IMR-90 (cell line): ENCODE data around the gene MAPRE2. TPM values are rescaled to one million over a fixed set of nuclear protein-coding genes. Genes with fewer than 3 reads are reported as not detected.

Experiments
- ATAC-seq: fragments of 200-7000 bp; cut with Tn5 transposase; 2 replicates; pipeline ENCODE4 v1.9.1; 2020; ENCODE audit warnings: low read depth, mild to moderate bottlenecking, moderate library complexity
- BruUV-seq: library from RNA; stranded (reverse); fragments of 400-500 nt; replicated peaks from 2 replicates; lab custom pipeline; 2021; lab: Mats Ljungman, UMichigan
- CTCF ChIA-PET: fragments of 300-600 bp; formaldehyde crosslinking; extraction: SDS; loops from one replicate; lab custom pipeline; 2021; ENCODE audit warnings: antibody characterized with exemption; lab: Yijun Ruan, JAX
- POLR2A ChIA-PET: fragments of 300-600 bp; sonication (Branson Sonifier 250); formaldehyde crosslinking; loops from one replicate; lab custom pipeline; 2022; ENCODE audit warnings: antibody characterized with exemption; ENCODE audit not compliant: unreplicated experiment; lab: Charles Lee
- DNase-seq: peaks from one replicate; pipeline ENCODE4 v3.0.0; 2013
- H2AFZ ChIP-seq: replicated peaks from 2 replicates; pipeline ENCODE3; 2013; ENCODE audit warnings: low read length, mild to moderate bottlenecking; ENCODE audit not compliant: poor library complexity
- H2AK5ac ChIP-seq: 2 replicates; pipeline ENCODE4 v1.6.1; 2013; ENCODE audit warnings: low read depth, low read length, inconsistent platforms
- H2AK9ac ChIP-seq: replicated peaks from 2 replicates; pipeline ENCODE3; 2013; ENCODE audit warnings: mild to moderate bottlenecking, low read depth, low read length, moderate library complexity; ENCODE audit not compliant: poor library complexity
- H2BK120ac ChIP-seq: 2 replicates; pipeline ENCODE4 v1.6.1; 2013; ENCODE audit warnings: low read depth, low read length, inconsistent platforms
- H2BK15ac ChIP-seq: 3 replicates; pipeline ENCODE4 v1.6.1; 2013; ENCODE audit warnings: low read depth, low read length, inconsistent platforms
- H2BK20ac ChIP-seq: 2 replicates; pipeline ENCODE4 v1.6.1; 2013; ENCODE audit warnings: low read depth, mild to moderate bottlenecking, inconsistent platforms, low read length, moderate library complexity
- H2BK5ac ChIP-seq: 2 replicates; pipeline ENCODE4 v1.6.1; 2013; ENCODE audit warnings: mild to moderate bottlenecking, low read depth, low read length, inconsistent platforms; ENCODE audit not compliant: poor library complexity, severe bottlenecking
- H3K14ac ChIP-seq: replicated peaks from 2 replicates; pipeline ENCODE4 v1.6.1; 2013; ENCODE audit warnings: low read depth, low read length, inconsistent platforms
- H3K18ac ChIP-seq: 2 replicates; pipeline ENCODE4 v1.6.1; 2013; ENCODE audit warnings: low read depth, low read length, control low read depth
- H3K23ac ChIP-seq: 2 replicates; pipeline ENCODE4 v1.6.1; 2013; ENCODE audit warnings: low read depth, low read length, inconsistent platforms
- H3K27ac ChIP-seq: 2 replicates; pipeline ENCODE4 v1.5.1; 2013; ENCODE audit warnings: mild to moderate bottlenecking, control low read depth, low read length; ENCODE audit not compliant: insufficient read depth
- H3K27me3 ChIP-seq: 2 replicates; pipeline ENCODE4 v1.6.1; 2013; ENCODE audit warnings: low read length; ENCODE audit not compliant: control insufficient read depth, insufficient read depth
- H3K36me3 ChIP-seq: 2 replicates; pipeline ENCODE4 v1.6.1; 2013; ENCODE audit warnings: low read length, mixed read lengths; ENCODE audit not compliant: control insufficient read depth, insufficient read depth
- H3K4ac ChIP-seq: 2 replicates; pipeline ENCODE4 v1.6.1; 2013; ENCODE audit warnings: low read depth, low read length, inconsistent platforms
- H3K4me1 ChIP-seq: 2 replicates; pipeline ENCODE4 v1.6.1; 2013; ENCODE audit warnings: low read length, mixed read lengths; ENCODE audit not compliant: control insufficient read depth, insufficient read depth
- H3K4me2 ChIP-seq: 2 replicates; pipeline ENCODE4 v1.6.1; 2013; ENCODE audit warnings: low read depth, mild to moderate bottlenecking, control low read depth, low read length, moderate library complexity
- H3K4me3 ChIP-seq: 2 replicates; pipeline ENCODE4 v1.5.1; 2013; ENCODE audit warnings: low read depth, mild to moderate bottlenecking, control low read depth, low read length, moderate library complexity; ENCODE audit not compliant: insufficient read depth
- H3K56ac ChIP-seq: 2 replicates; pipeline ENCODE4 v1.6.1; 2013; ENCODE audit warnings: low read length, inconsistent platforms; ENCODE audit not compliant: insufficient read depth; ENCODE audit errors: extremely low read depth
- H3K79me1 ChIP-seq, 2 experiments: 2 replicates each; pipeline ENCODE4 v1.6.1; 2013; ENCODE audit warnings: low read length in 2 of 2, inconsistent platforms in 1 of 2, low read depth in 1 of 2
- H3K9ac ChIP-seq: 2 replicates; pipeline ENCODE4 v1.6.1; 2013; ENCODE audit warnings: low read depth, low read length, control low read depth
- H3K9me1 ChIP-seq: 2 replicates; pipeline ENCODE4 v1.6.1; 2013; ENCODE audit warnings: low read length, inconsistent platforms; ENCODE audit not compliant: insufficient read depth
- H3K9me3 ChIP-seq: 2 replicates; pipeline ENCODE4 v1.6.1; 2013; ENCODE audit warnings: low read length; ENCODE audit not compliant: control insufficient read depth, insufficient read depth
- H4K20me1 ChIP-seq: 2 replicates; pipeline ENCODE4 v1.6.1; 2013; ENCODE audit warnings: low read length, inconsistent platforms; ENCODE audit not compliant: insufficient read depth
- H4K5ac ChIP-seq: 2 replicates; pipeline ENCODE4 v1.6.1; 2013; ENCODE audit warnings: mild to moderate bottlenecking, low read depth, low read length, control low read depth
- H4K8ac ChIP-seq, 2 experiments: 2 replicates each; pipeline ENCODE4 v1.6.1; 2013; ENCODE audit warnings: low read depth in 2 of 2, low read length in 2 of 2, control low read depth in 1 of 2, inconsistent platforms in 1 of 2
- H4K91ac ChIP-seq: 2 replicates; pipeline ENCODE4 v1.6.1; 2013; ENCODE audit warnings: low read depth, low read length, inconsistent platforms; ENCODE audit not compliant: insufficient read depth
- BHLHE40 ChIP-seq: fragments of 150-350 bp; IDR thresholded peaks from 2 replicates; pipeline ENCODE4 v1.6.1; 2016; ENCODE audit warnings: mild to moderate bottlenecking, low read depth, low read length
- CEBPB ChIP-seq: IDR thresholded peaks from 2 replicates; pipeline ENCODE4 v1.6.1; 2012; ENCODE audit warnings: low read depth, low read length, improper control_type of control experiment
- CHD1 ChIP-seq: IDR thresholded peaks from 2 replicates; pipeline ENCODE4 v1.6.1; 2012; ENCODE audit warnings: low read depth, low read length, improper control_type of control experiment
- FOS ChIP-seq: fragments of 150-350 bp; IDR thresholded peaks from 2 replicates; pipeline ENCODE4 v1.6.1; 2016; ENCODE audit warnings: low read depth, low read length
- MAFK ChIP-seq: IDR thresholded peaks from 2 replicates; pipeline ENCODE4 v1.6.1; 2012; ENCODE audit warnings: low read depth, low read length, improper control_type of control experiment
- MAZ ChIP-seq: IDR thresholded peaks from 2 replicates; pipeline ENCODE4 v1.6.1; 2012; ENCODE audit warnings: low read depth, mild to moderate bottlenecking, low read length, improper control_type of control experiment, moderate library complexity, borderline replicate concordance
- MXI1 ChIP-seq: IDR thresholded peaks from 2 replicates; pipeline ENCODE4 v1.6.1; 2012; ENCODE audit warnings: low read depth, mild to moderate bottlenecking, low read length, moderate library complexity, borderline replicate concordance
- NFE2L2 ChIP-seq: fragments of 150-350 bp; IDR thresholded peaks from 2 replicates; pipeline ENCODE4 v1.6.1; 2016; ENCODE audit warnings: low read depth, mild to moderate bottlenecking, low read length
- POLR2A ChIP-seq: IDR thresholded peaks from 2 replicates; pipeline ENCODE4 v1.6.1; 2012; ENCODE audit warnings: mild to moderate bottlenecking, low read depth, low read length
- RAD21 ChIP-seq: IDR thresholded peaks from 2 replicates; pipeline ENCODE4 v1.6.1; 2012; ENCODE audit warnings: low read length, improper control_type of control experiment
- RCOR1 ChIP-seq: IDR thresholded peaks from 2 replicates; pipeline ENCODE4 v1.6.1; 2012; ENCODE audit warnings: mild to moderate bottlenecking, low read length, improper control_type of control experiment; ENCODE audit not compliant: insufficient replicate concordance
- RFX5 ChIP-seq: IDR thresholded peaks from 2 replicates; pipeline ENCODE4 v1.8.0; 2012; ENCODE audit warnings: low read depth, mild to moderate bottlenecking, low read length, moderate library complexity
- SMC3 ChIP-seq: fragments of 150-350 bp; IDR thresholded peaks from 2 replicates; pipeline ENCODE4 v1.6.1; 2016; ENCODE audit warnings: low read depth, mild to moderate bottlenecking, antibody characterized with exemption, low read length, moderate library complexity
- WGBS, 2 experiments: methylation state at CpG; one replicate each; pipeline versions ENCODE4 v1.1.5 to v1.1.7; 2013; ENCODE audit warnings: missing lambda C conversion rate in 2 of 2; ENCODE audit not compliant: insufficient read length in 1 of 2; ENCODE audit errors: extremely low coverage in 2 of 2; 5-methylcytosine and 5-hydroxymethylcytosine counted together
- dilution Hi-C: fragments of 300-500 bp; cut with HindIII; formaldehyde crosslinking; loops from one replicate; pipeline ENCODE4 v1.14.3; 2018; ENCODE audit warnings: low sequenced_read_pairs; ENCODE audit not compliant: unreplicated experiment
- in situ Hi-C: fragments of 300-500 bp; cut with MboI; formaldehyde crosslinking; loops from 3 replicates; pipeline ENCODE4 v1.14.3; 2019; ENCODE audit warnings: low sequenced_read_pairs, inconsistent platforms, mixed read lengths
- intact Hi-C: fragments of 100-400 bp; cut with micrococcal nuclease; formaldehyde crosslinking; loops from 2 replicates; pipeline ENCODE4 v1.10.0; 2022
- polyA plus RNA-seq, 3 experiments: library from polyadenylated mRNA; depleted of rRNA; stranded (reverse); fragments of >200 nt; gene quantifications; 2 replicates each; pipeline ENCODE4 v1.2.3, GENCODE V29; 2012; ENCODE audit warnings: low replicate concordance in 1 of 3
- total RNA-seq: library from RNA; depleted of rRNA; stranded (reverse); fragments of >200 nt; gene quantifications from 2 replicates; pipeline ENCODE4 v1.2.3, GENCODE V29; 2012
- TF ChIP-seq, protein P1 (sequence below): fragments of 150-350 bp; IDR thresholded peaks from 2 replicates; pipeline ENCODE4 v1.6.1; 2017; ENCODE audit warnings: mild to moderate bottlenecking, antibody characterized with exemption, low read length, low read depth
- TF ChIP-seq, protein P2 (sequence below): fragments of 150-350 bp; IDR thresholded peaks from 2 replicates; pipeline ENCODE4 v1.6.1; 2016; ENCODE audit warnings: low read depth, mild to moderate bottlenecking, low read length, moderate library complexity, borderline replicate concordance
- TF ChIP-seq, protein P3 (sequence below): conservative IDR thresholded peaks from 2 replicates; pipeline ENCODE4 v1.5.1; 2012; ENCODE audit warnings: mild to moderate bottlenecking, low read depth, low read length, improper control_type of control experiment

The MAPRE2 gene
- total and polyA plus RNA-seq, 2 of the 4 experiments (the other 2 are of a cell fraction) = 19.6 to 23.8 TPM

DNA sequence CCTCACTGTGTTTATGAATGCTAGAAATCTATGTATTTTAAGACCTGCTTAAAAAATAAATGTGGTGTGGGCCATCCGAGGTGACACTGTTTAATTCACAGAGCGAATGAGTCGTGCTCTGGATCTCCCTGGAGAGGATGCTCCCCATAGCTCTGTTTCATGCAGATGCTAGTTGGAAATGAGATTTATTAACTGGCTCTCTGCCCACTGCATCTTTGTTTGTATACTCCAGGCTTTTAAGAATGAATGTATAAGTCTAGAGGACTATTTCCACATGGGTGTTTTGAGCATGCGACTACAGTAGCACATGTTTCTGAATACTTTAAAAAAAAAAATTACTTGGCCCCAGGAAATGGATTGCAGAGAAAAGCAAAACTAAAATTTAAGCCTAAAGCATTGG, 3.9 kb downstream of the MAPRE2 start:
- Histone ChIP-seq H4K8ac (no peak overlapping the region), H3K4me2 (no peak overlapping the region; the same call in 1 of the 2 replicates), H2BK120ac (no peak overlapping the region), H3K4me1 (no peaks in the 10 kb centered on the region; the same call in 1 of the 2 replicates), H4K91ac (no peak overlapping the region), H3K14ac (no peak overlapping the region), H3K23ac (no peak overlapping the region), H2BK5ac (no peak overlapping the region), H3K56ac (no peak overlapping the region), H2BK15ac (no peak overlapping the region), H3K27ac (no peak overlapping the region), H3K9ac (no peak overlapping the region), H4K20me1 (no peaks in the 10 kb centered on the region), H3K79me1 (peaks cover 0 to 42% of the 10 kb centered on the region in 2 experiments; a peak in 3 of 4 replicates), H2AK5ac (no peak overlapping the region), H4K5ac (no peak overlapping the region), H3K9me3 (no peaks in the 10 kb centered on the region), H3K36me3 (no peaks in the 10 kb centered on the region), H2BK20ac (no peak overlapping the region), H3K4me3 (no peak overlapping the region), H2AFZ (no peak overlapping the region), H2AK9ac (no peak overlapping the region), H3K9me1 (0 out of 2 replicates have a peak, but pooled peaks cover 3% of the 10 kb centered on the region), H3K4ac (no peak overlapping the region), H3K27me3 (no peaks in the 10 kb centered on the region), H3K18ac (no peak overlapping the region)
- ChIA-PET POLR2A (no interaction called here), CTCF (interaction anchor here (0.6 to 0.9 kb wide), 2 partner anchors 16 to 98 kb away, joined by 3 read pairs; no protein-coding TSS in a partner anchor)
- no TSS peak for BruUV-seq
- dilution Hi-C loops = no loop called here
- ATAC-seq (0 out of 2 replicates have a peak, but pooled peaks have one; percentile 5), DNase-seq (peak; percentile 63)
- TF ChIP-seq CEBPB = no peak
- TF ChIP-seq RFX5 = no peak
- TF ChIP-seq SMC3 = no peak
- TF ChIP-seq MAFK = no peak
- TF ChIP-seq RCOR1 = no peak
- TF ChIP-seq MXI1 = no peak
- TF ChIP-seq CHD1 = no peak
- TF ChIP-seq RAD21 = no peak
- TF ChIP-seq MAZ = no peak
- TF ChIP-seq, protein P1, sequence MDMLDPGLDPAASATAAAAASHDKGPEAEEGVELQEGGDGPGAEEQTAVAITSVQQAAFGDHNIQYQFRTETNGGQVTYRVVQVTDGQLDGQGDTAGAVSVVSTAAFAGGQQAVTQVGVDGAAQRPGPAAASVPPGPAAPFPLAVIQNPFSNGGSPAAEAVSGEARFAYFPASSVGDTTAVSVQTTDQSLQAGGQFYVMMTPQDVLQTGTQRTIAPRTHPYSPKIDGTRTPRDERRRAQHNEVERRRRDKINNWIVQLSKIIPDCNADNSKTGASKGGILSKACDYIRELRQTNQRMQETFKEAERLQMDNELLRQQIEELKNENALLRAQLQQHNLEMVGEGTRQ = no peak
- TF ChIP-seq FOS = no peak
- TF ChIP-seq NFE2L2 = no peak
- TF ChIP-seq, protein P2, sequence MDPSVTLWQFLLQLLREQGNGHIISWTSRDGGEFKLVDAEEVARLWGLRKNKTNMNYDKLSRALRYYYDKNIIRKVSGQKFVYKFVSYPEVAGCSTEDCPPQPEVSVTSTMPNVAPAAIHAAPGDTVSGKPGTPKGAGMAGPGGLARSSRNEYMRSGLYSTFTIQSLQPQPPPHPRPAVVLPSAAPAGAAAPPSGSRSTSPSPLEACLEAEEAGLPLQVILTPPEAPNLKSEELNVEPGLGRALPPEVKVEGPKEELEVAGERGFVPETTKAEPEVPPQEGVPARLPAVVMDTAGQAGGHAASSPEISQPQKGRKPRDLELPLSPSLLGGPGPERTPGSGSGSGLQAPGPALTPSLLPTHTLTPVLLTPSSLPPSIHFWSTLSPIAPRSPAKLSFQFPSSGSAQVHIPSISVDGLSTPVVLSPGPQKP = no peak
- TF ChIP-seq, protein P3, sequence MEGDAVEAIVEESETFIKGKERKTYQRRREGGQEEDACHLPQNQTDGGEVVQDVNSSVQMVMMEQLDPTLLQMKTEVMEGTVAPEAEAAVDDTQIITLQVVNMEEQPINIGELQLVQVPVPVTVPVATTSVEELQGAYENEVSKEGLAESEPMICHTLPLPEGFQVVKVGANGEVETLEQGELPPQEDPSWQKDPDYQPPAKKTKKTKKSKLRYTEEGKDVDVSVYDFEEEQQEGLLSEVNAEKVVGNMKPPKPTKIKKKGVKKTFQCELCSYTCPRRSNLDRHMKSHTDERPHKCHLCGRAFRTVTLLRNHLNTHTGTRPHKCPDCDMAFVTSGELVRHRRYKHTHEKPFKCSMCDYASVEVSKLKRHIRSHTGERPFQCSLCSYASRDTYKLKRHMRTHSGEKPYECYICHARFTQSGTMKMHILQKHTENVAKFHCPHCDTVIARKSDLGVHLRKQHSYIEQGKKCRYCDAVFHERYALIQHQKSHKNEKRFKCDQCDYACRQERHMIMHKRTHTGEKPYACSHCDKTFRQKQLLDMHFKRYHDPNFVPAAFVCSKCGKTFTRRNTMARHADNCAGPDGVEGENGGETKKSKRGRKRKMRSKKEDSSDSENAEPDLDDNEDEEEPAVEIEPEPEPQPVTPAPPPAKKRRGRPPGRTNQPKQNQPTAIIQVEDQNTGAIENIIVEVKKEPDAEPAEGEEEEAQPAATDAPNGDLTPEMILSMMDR = no peak
- no peak for TF ChIP-seq POLR2A
- TF ChIP-seq BHLHE40 = no peak
- no CpG with 5 or more reads among the region's 4 CpGs for WGBS, 2 experiments
- in situ Hi-C loops = no loop called here
- intact Hi-C loops = no loop called here
